ENCODE measurements around the gene SLC25A39. TPM values are rescaled to one million over a fixed set of nuclear protein-coding genes. Genes with fewer than 3 reads are reported as not detected.

SLC25A39 gene
- total and polyA plus RNA-seq, 2 donors (not counting 3 experiments of a cell fraction or from before 2014, with no cell fraction given) = 88.5 to 151 TPM

- Histone ChIP-seq H3K36me3 (ENCODE audit: control insufficient read depth in 2 of 2, extremely low read depth in 1 of 2, insufficient read depth in 2 of 2, low read length in 2 of 2) (no peaks in the 10 kb centered on the region), H3K4me3 (replicated peaks in 1 of 3; ENCODE audit: insufficient read depth in 1 of 3, low read depth in 1 of 3, low read length in 3 of 3) (no peak overlapping the region), H3K27ac (ENCODE audit: insufficient read depth, low read depth, low read length) (no peak overlapping the region), H2AFZ (ENCODE audit: low read depth, low read length) (no peak overlapping the region), H3K4me2 (ENCODE audit: insufficient read depth, low read length) (no peak overlapping the region), H3K27me3 (ENCODE audit: control insufficient read depth in 2 of 2, insufficient read depth in 2 of 2, low read length in 2 of 2) (peaks cover 2 to 3% of the 10 kb centered on the region in 2 experiments), H3K9me1 (replicated peaks; ENCODE audit: control insufficient read depth, extremely low read depth, insufficient read depth, low read length) (no peaks in the 10 kb centered on the region), H3K4me1 (ENCODE audit: control insufficient read depth, extremely low read depth, insufficient read depth, low read length) (no peaks in the 10 kb centered on the region), H3K9me3 (replicated peaks; ENCODE audit: control insufficient read depth, insufficient read depth, low read length) (no peaks in the 10 kb centered on the region), H3K9ac (replicated peaks; ENCODE audit: extremely low read depth, insufficient read depth, low read length) (no peak overlapping the region), H4K20me1 (replicated peaks; ENCODE audit: control insufficient read depth, extremely low read depth, insufficient read depth, low read length) (no peaks in the 10 kb centered on the region), H3K79me2 (ENCODE audit: control insufficient read depth, insufficient read depth, low read length) (no peaks in the 10 kb centered on the region)
- FAIRE-seq (no peak), DNase-seq (ENCODE audit: low read depth, low spot score) (no peak)
- POLR2A ChIA-PET = no interaction called here
- dilution Hi-C loops (cut with MboI; ENCODE audit: extremely low pct_ligation_motif_present, low sequenced_read_pairs) = no loop called here
- no TSS peak for BruUV-seq (replicated peaks)
- TF ChIP-seq POLR2A (IDR thresholded peaks at IDR 0.05; ENCODE audit: low read depth, low read length) (no peak), GATA2 (IDR thresholded peaks at IDR 0.05; ENCODE audit: insufficient read depth, insufficient read length, low read depth, low read length) (no peak), EZH2 (IDR thresholded peaks at IDR 0.05; ENCODE audit: borderline replicate concordance, low read depth, low read length, severe bottlenecking) (no peak), POLR2AphosphoS5 (IDR thresholded peaks at IDR 0.05; ENCODE audit: insufficient read depth, low read depth, low read length) (no peak), MAX (IDR thresholded peaks at IDR 0.05; ENCODE audit: insufficient read depth, insufficient read length) (no peak), MYC (IDR thresholded peaks at IDR 0.05; ENCODE audit: low read depth, low read length) (no peak), FOS (IDR thresholded peaks at IDR 0.05; ENCODE audit: borderline replicate concordance, insufficient read depth, low read length) (no peak), JUN (IDR thresholded peaks at IDR 0.05; ENCODE audit: borderline replicate concordance, insufficient read depth, insufficient read length, low read depth) (no peak), CTCF (IDR thresholded peaks at IDR 0.05; ENCODE audit: extremely low read depth in 1 of 2, insufficient read depth in 1 of 2, low read depth in 1 of 2, low read length in 2 of 2) (no peak)
- intact Hi-C loops (cut with micrococcal nuclease) = no loop called here
- CTCF ChIA-PET = no interaction called here
These were observed 26.6 kb downstream of the SLC25A39 start for GRCh38 chr17:44297975-44298374.
